ENCODE results near the gene TRABD. TPM values are rescaled to one million over a fixed set of nuclear protein-coding genes. Genes with fewer than 3 reads are reported as not detected.

Gene TRABD
- polyA plus RNA-seq, 1 donor (not counting 4 experiments of a cell fraction or from before 2014, with no cell fraction given), result 22.7 TPM

- DNase-seq (ENCODE audit: low read depth, low spot score) (no peak), FAIRE-seq (no peak)
- Histone ChIP-seq H3K9me3 (ENCODE audit: control insufficient read depth, low read depth, low read length) (no peaks in the 10 kb centered on the region), H3K9me1 (ENCODE audit: control insufficient read depth, extremely low read depth, insufficient read depth, low read length) (no peaks in the 10 kb centered on the region), H3K9ac (ENCODE audit: control insufficient read depth, extremely low read depth, insufficient read depth, low read length) (no peak overlapping the region), H3K27me3 (ENCODE audit: control insufficient read depth, extremely low read depth, insufficient read depth, low read length) (peaks cover 20% of the 10 kb centered on the region), H3K4me2 (ENCODE audit: control insufficient read depth, extremely low read depth, insufficient read depth, low read depth, low read length) (no peak overlapping the region), H2AFZ (ENCODE audit: control insufficient read depth, low read length) (no peak overlapping the region), H3K27ac (ENCODE audit: control insufficient read depth, insufficient read depth, low read length) (no peak overlapping the region), H3K36me3 (ENCODE audit: control insufficient read depth in 2 of 2, extremely low read depth in 1 of 2, insufficient read depth in 2 of 2, low read length in 2 of 2) (no peaks in the 10 kb centered on the region), H3K79me2 (ENCODE audit: control insufficient read depth, insufficient read depth, low read length) (no peaks in the 10 kb centered on the region), H3K4me3 (ENCODE audit: control insufficient read depth in 2 of 3, extremely low read depth in 1 of 3, insufficient read depth in 2 of 3, low read depth in 1 of 3, low read length in 3 of 3) (no peak overlapping the region), H4K20me1 (ENCODE audit: control insufficient read depth, extremely low read depth, insufficient read depth, low read length) (no peaks in the 10 kb centered on the region), H3K4me1 (ENCODE audit: control insufficient read depth, extremely low read depth, insufficient read depth, low read length) (peaks cover 17% of the 10 kb centered on the region)
- TF ChIP-seq CTCF (optimal IDR thresholded peaks at IDR 0.05 in 1 of 3, IDR thresholded peaks at IDR 0.05 in 1 of 3, conservative IDR thresholded peaks at IDR 0.05 in 1 of 3; ENCODE audit: extremely low read depth in 1 of 3, insufficient read depth in 2 of 3, low read length in 3 of 3) (no peak), EZH2 (IDR thresholded peaks at IDR 0.05; ENCODE audit: low read length) (no peak)
- dilution Hi-C loops (cut with MboI; ENCODE audit: extremely low pct_ligation_motif_present, low sequenced_read_pairs), result no loop called here
Observed at GRCh38 chr22:50153056-50153755, 32.5 kb upstream of the TRABD start.

GRCh38 chr22:50153756-50154140 lies 32.0 kb upstream of the TRABD start:
- H3K9me3 ChIP-seq (ENCODE audit: control insufficient read depth, low read depth, low read length), result no peaks in the 10 kb centered on the region
- no peak overlapping the region for H3K4me3 ChIP-seq (ENCODE audit: control insufficient read depth in 2 of 3, extremely low read depth in 1 of 3, insufficient read depth in 2 of 3, low read depth in 1 of 3, low read length in 3 of 3)
- dilution Hi-C loops (cut with MboI; ENCODE audit: extremely low pct_ligation_motif_present, low sequenced_read_pairs), result no loop called here
- peaks cover 21% of the 10 kb centered on the region for H3K4me1 ChIP-seq (ENCODE audit: control insufficient read depth, extremely low read depth, insufficient read depth, low read length)
- H3K27ac ChIP-seq (ENCODE audit: control insufficient read depth, insufficient read depth, low read length), result no peak overlapping the region
- no peaks in the 10 kb centered on the region for H3K9me1 ChIP-seq (ENCODE audit: control insufficient read depth, extremely low read depth, insufficient read depth, low read length)
- FAIRE-seq (no peak), DNase-seq (ENCODE audit: low read depth, low spot score) (no peak)
- H3K4me2 ChIP-seq (ENCODE audit: control insufficient read depth, extremely low read depth, insufficient read depth, low read depth, low read length), result no peak overlapping the region
- no peaks in the 10 kb centered on the region for H3K79me2 ChIP-seq (ENCODE audit: control insufficient read depth, insufficient read depth, low read length)
- H3K9ac ChIP-seq (ENCODE audit: control insufficient read depth, extremely low read depth, insufficient read depth, low read length), result no peak overlapping the region
- no peak overlapping the region for H2AFZ ChIP-seq (ENCODE audit: control insufficient read depth, low read length)
- no peaks in the 10 kb centered on the region for H3K36me3 ChIP-seq (ENCODE audit: control insufficient read depth in 2 of 2, extremely low read depth in 1 of 2, insufficient read depth in 2 of 2, low read length in 2 of 2)
- H4K20me1 ChIP-seq (ENCODE audit: control insufficient read depth, extremely low read depth, insufficient read depth, low read length), result no peaks in the 10 kb centered on the region
- TF ChIP-seq CTCF (optimal IDR thresholded peaks at IDR 0.05 in 1 of 3, IDR thresholded peaks at IDR 0.05 in 1 of 3, conservative IDR thresholded peaks at IDR 0.05 in 1 of 3; ENCODE audit: extremely low read depth in 1 of 3, insufficient read depth in 2 of 3, low read length in 3 of 3) (no peak), EZH2 (IDR thresholded peaks at IDR 0.05; ENCODE audit: low read length) (no peak)
- peaks cover 20% of the 10 kb centered on the region for H3K27me3 ChIP-seq (ENCODE audit: control insufficient read depth, extremely low read depth, insufficient read depth, low read length)

Measured in keratinocyte (primary cell).